IMR-90 (cell line): ENCODE data around the gene PARP2.

Experiments
- CEBPB ChIP-seq: IDR thresholded peaks from 2 replicates; pipeline ENCODE4 v1.6.1; 2012; ENCODE audit warnings: low read depth, low read length, improper control_type of control experiment
- CHD1 ChIP-seq: IDR thresholded peaks from 2 replicates; pipeline ENCODE4 v1.6.1; 2012; ENCODE audit warnings: low read depth, low read length, improper control_type of control experiment
- CTCF ChIP-seq: conservative IDR thresholded peaks from 2 replicates; pipeline ENCODE4 v1.5.1; 2012; ENCODE audit warnings: mild to moderate bottlenecking, low read depth, low read length, improper control_type of control experiment
- ELK1 ChIP-seq: fragments of 150-350 bp; IDR thresholded peaks from 2 replicates; pipeline ENCODE4 v1.6.1; 2016; ENCODE audit warnings: low read depth, mild to moderate bottlenecking, low read length, moderate library complexity, borderline replicate concordance
- FOS ChIP-seq: fragments of 150-350 bp; IDR thresholded peaks from 2 replicates; pipeline ENCODE4 v1.6.1; 2016; ENCODE audit warnings: low read depth, low read length
- MAFK ChIP-seq: IDR thresholded peaks from 2 replicates; pipeline ENCODE4 v1.6.1; 2012; ENCODE audit warnings: low read depth, low read length, improper control_type of control experiment
- MAZ ChIP-seq: IDR thresholded peaks from 2 replicates; pipeline ENCODE4 v1.6.1; 2012; ENCODE audit warnings: low read depth, mild to moderate bottlenecking, low read length, improper control_type of control experiment, moderate library complexity, borderline replicate concordance
- POLR2A ChIP-seq: IDR thresholded peaks from 2 replicates; pipeline ENCODE4 v1.6.1; 2012; ENCODE audit warnings: mild to moderate bottlenecking, low read depth, low read length
- RAD21 ChIP-seq: IDR thresholded peaks from 2 replicates; pipeline ENCODE4 v1.6.1; 2012; ENCODE audit warnings: low read length, improper control_type of control experiment
- RCOR1 ChIP-seq: IDR thresholded peaks from 2 replicates; pipeline ENCODE4 v1.6.1; 2012; ENCODE audit warnings: mild to moderate bottlenecking, low read length, improper control_type of control experiment; ENCODE audit not compliant: insufficient replicate concordance
- RFX5 ChIP-seq: IDR thresholded peaks from 2 replicates; pipeline ENCODE4 v1.8.0; 2012; ENCODE audit warnings: low read depth, mild to moderate bottlenecking, low read length, moderate library complexity
- SMC3 ChIP-seq: fragments of 150-350 bp; IDR thresholded peaks from 2 replicates; pipeline ENCODE4 v1.6.1; 2016; ENCODE audit warnings: low read depth, mild to moderate bottlenecking, antibody characterized with exemption, low read length, moderate library complexity
- TF ChIP-seq, protein P1 (sequence below): fragments of 150-350 bp; IDR thresholded peaks from 2 replicates; pipeline ENCODE4 v1.6.1; 2017; ENCODE audit warnings: mild to moderate bottlenecking, antibody characterized with exemption, low read length, low read depth

DNA sequence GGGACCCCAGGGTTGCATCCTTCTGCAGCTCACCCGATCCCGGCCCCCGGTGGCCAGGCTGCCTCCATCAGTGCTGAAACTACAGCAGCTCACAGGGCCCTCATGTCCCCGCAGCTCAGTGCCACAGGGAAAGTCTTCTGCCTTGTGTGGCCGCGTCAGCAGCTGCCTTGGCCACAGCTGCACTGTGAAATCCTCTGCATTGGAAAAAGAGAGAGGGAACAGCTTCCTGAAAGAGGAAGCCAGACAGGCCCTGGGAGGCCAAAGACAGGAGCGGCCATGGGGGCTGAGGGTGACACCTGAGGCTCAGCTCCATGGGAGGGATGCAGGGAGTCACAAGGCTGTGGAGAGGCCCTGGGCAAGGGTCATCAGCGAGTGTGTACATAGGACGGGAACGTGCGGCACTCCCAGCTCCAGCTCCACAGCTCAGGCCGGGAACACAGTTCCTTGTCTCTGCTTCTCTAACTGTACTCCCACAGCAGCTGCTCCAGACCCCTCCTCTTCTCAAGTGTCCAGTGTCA is 32.7 kb downstream of the PARP2 start:
- TF ChIP-seq CTCF (no peak), RCOR1 (no peak), RFX5 (no peak), POLR2A (no peak), SMC3 (no peak), RAD21 (no peak), ELK1 (no peak), CHD1 (no peak), FOS (no peak), CEBPB (no peak), MAFK (no peak), MAZ (no peak)
- TF ChIP-seq, protein P1, sequence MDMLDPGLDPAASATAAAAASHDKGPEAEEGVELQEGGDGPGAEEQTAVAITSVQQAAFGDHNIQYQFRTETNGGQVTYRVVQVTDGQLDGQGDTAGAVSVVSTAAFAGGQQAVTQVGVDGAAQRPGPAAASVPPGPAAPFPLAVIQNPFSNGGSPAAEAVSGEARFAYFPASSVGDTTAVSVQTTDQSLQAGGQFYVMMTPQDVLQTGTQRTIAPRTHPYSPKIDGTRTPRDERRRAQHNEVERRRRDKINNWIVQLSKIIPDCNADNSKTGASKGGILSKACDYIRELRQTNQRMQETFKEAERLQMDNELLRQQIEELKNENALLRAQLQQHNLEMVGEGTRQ = no peak
